OCI-LY7 (cell line): Measurements from ENCODE around the gene SF3A1. TPM values are rescaled to one million over a fixed set of nuclear protein-coding genes. Genes with fewer than 3 reads are reported as not detected.

Source experiments
- Bru-seq: library from RNA; stranded (reverse); fragments of 400-500 nt; gene quantifications from one replicate; lab custom pipeline; 2021; lab: Mats Ljungman, UMichigan
- BruChase-seq, 2 experiments: library from RNA; stranded (reverse); fragments of 400-500 nt; gene quantifications; one replicate each; lab custom pipeline; 2021; lab: Mats Ljungman, UMichigan
- BruUV-seq: library from RNA; stranded (reverse); fragments of 400-500 nt; replicated peaks from 2 replicates; lab custom pipeline; 2021; lab: Mats Ljungman, UMichigan
- CTCF ChIA-PET: fragments of 300-600 bp; sonication (Branson Sonifier 250); formaldehyde crosslinking; loops from one replicate; lab custom pipeline; 2022; ENCODE audit warnings: antibody characterized with exemption; ENCODE audit not compliant: unreplicated experiment; lab: Charles Lee
- POLR2A ChIA-PET: fragments of 300-600 bp; sonication (Branson Sonifier 250); formaldehyde crosslinking; loops from one replicate; lab custom pipeline; 2022; ENCODE audit warnings: antibody characterized with exemption; lab: Charles Lee
- DNase-seq: peaks from one replicate; pipeline ENCODE4 v3.0.0-alpha.2; 2015; ENCODE audit warnings: low spot score
- H2AFZ ChIP-seq: fragments of 200-600 bp; sonication (generic), shearing (Covaris generic); 2 replicates; pipeline ENCODE4 v1.6.1; 2014; ENCODE audit warnings: mild to moderate bottlenecking, antibody characterized with exemption, low read length, moderate library complexity
- H3K27ac ChIP-seq: fragments of 200-600 bp; sonication (generic); 2 replicates; pipeline ENCODE4 v1.5.1; 2014; ENCODE audit warnings: mixed run types, low read depth, mild to moderate bottlenecking, moderate library complexity, low read length, inconsistent platforms; ENCODE audit not compliant: poor library complexity, severe bottlenecking
- H3K36me3 ChIP-seq: fragments of 200-600 bp; sonication (generic); 2 replicates; pipeline ENCODE4 v1.6.1; 2014; ENCODE audit warnings: mild to moderate bottlenecking, antibody characterized with exemption, low read length, moderate library complexity, mixed read lengths; ENCODE audit not compliant: insufficient read depth
- H3K4me1 ChIP-seq: fragments of 200-600 bp; sonication (generic); 2 replicates; pipeline ENCODE4 v1.5.1; 2014; ENCODE audit warnings: mild to moderate bottlenecking, low read length; ENCODE audit not compliant: insufficient read depth, poor library complexity, severe bottlenecking
- H3K4me2 ChIP-seq: fragments of 200-600 bp; sonication (generic); 2 replicates; pipeline ENCODE4 v1.6.1; 2014; ENCODE audit warnings: mild to moderate bottlenecking, low read length
- H3K4me3 ChIP-seq: fragments of 200-600 bp; sonication (generic); 2 replicates; pipeline ENCODE4 v1.5.1; 2014; ENCODE audit warnings: mild to moderate bottlenecking, low read depth, low read length; ENCODE audit not compliant: poor library complexity, severe bottlenecking
- H3K79me2 ChIP-seq: fragments of 200-600 bp; sonication (generic); 2 replicates; pipeline ENCODE4 v1.6.1; 2016; ENCODE audit warnings: low read depth, mild to moderate bottlenecking, low read length, moderate library complexity, mixed read lengths; ENCODE audit not compliant: insufficient read depth
- H3K9me2 ChIP-seq: fragments of 200-600 bp; sonication (generic); 2 replicates; pipeline ENCODE4 v1.6.1; 2016; ENCODE audit warnings: mild to moderate bottlenecking, low read length, mixed read lengths; ENCODE audit not compliant: insufficient read depth
- H3K9me3 ChIP-seq: fragments of 200-600 bp; sonication (generic); 2 replicates; pipeline ENCODE4 v1.6.1; 2014; ENCODE audit warnings: mild to moderate bottlenecking, mixed run types, low read length, mixed read lengths
- H4K20me1 ChIP-seq: fragments of 200-600 bp; sonication (generic); 2 replicates; pipeline ENCODE4 v1.6.1; 2014; ENCODE audit warnings: mild to moderate bottlenecking, antibody characterized with exemption, low read length, moderate library complexity, mixed read lengths; ENCODE audit not compliant: insufficient read depth
- CTCF ChIP-seq: fragments of 200-600 bp; sonication (generic); conservative IDR thresholded peaks from 2 replicates; pipeline ENCODE4 v1.5.1; 2014; ENCODE audit warnings: mild to moderate bottlenecking, antibody characterized with exemption, low read length, moderate library complexity, mixed read lengths
- EZH2phosphoT487 ChIP-seq: fragments of 200-600 bp; sonication (generic); IDR thresholded peaks from 2 replicates; pipeline ENCODE4 v1.6.1; 2018; ENCODE audit warnings: low read depth, borderline replicate concordance, mild to moderate bottlenecking, mixed run types, antibody characterized with exemption, low read length, moderate library complexity, mixed read lengths
- intact Hi-C: fragments of 100-400 bp; cut with micrococcal nuclease; formaldehyde crosslinking; loops from one replicate; pipeline ENCODE4 v1.10.0; 2022; ENCODE audit not compliant: unreplicated experiment
- long read RNA-seq: library from polyadenylated mRNA; stranded (forward); transcript quantifications from one replicate; pipeline ENCODE4 v2.0.0, GENCODE V29; 2022
- total RNA-seq, 2 experiments: library from RNA; depleted of rRNA in 1 of 2; stranded (reverse); fragments of >200 nt in 1 of 2; shearing (Covaris generic) in 1 of 2; gene quantifications; 2 replicates each; pipeline ENCODE4 v1.2.3, GENCODE V29; 2014 to 2022

SF3A1 gene
- total RNA-seq (2014; rRNA removed; shearing (Covaris generic)) (44.9 and 71.8 TPM in 2 replicates), total RNA-seq (2022) (199 and 200 TPM in 2 replicates), Bru-seq, nascent RNA (percentile 77 among the genes with signal in this experiment), BruChase-seq, experiment 1, labeled RNA remaining after a 6-hour chase (percentile 84 among the genes with signal in this experiment), BruChase-seq, experiment 2, labeled RNA remaining after a 2-hour chase (percentile 86 among the genes with signal in this experiment)
- long read RNA-seq, full-length matches to known transcripts: 114 of 165 reads
- long read RNA-seq, partial matches to known transcripts: 43 of 165 reads
- long read RNA-seq, other reads (novel, unspliced or antisense): 8 of 165 reads

- Histone ChIP-seq H3K4me1 (peaks cover 23% of the 10 kb centered on the region), H3K4me3 (peak within 1 kb of the TSS; percentile 89), H4K20me1 (peaks cover 21% of the 10 kb centered on the region), H3K36me3 (peaks cover 26% of the 10 kb centered on the region), H3K79me2 (peaks cover 29% of the 10 kb centered on the region), H3K9me2 (no peaks in the 10 kb centered on the region), H3K4me2 (peak within 1 kb of the TSS; percentile 87), H3K27ac (peak within 1 kb of the TSS; percentile 62), H2AFZ (peak within 1 kb of the TSS; percentile 62), H3K9me3 (no peaks in the 10 kb centered on the region)
- no peak for TF ChIP-seq EZH2phosphoT487
- no peak for TF ChIP-seq CTCF
- no TSS peak for BruUV-seq
- ChIA-PET CTCF (interaction anchor here (1.0 kb wide), 1 partner anchor 70 kb away, joined by 3 read pairs; no protein-coding TSS in a partner anchor), POLR2A (interaction anchor here (0.5 to 1.5 kb wide), 4 partner anchors 29 to 1493 kb away, joined by 3 to 6 read pairs (median 4); partner anchors contain the start of genes RNF215 and TBC1D10A)
- DNase-seq: peak; percentile 93
- intact Hi-C loops: loop anchor here (1.0 kb wide), 2 partner anchors 31 to 69 kb away; partner anchors contain the start of gene RNF215
Observed at GRCh38 chr22:30356449-30357235, at the start of gene SF3A1, which contains the start of gene CCDC157. Gene SF3A1 (minus strand): TSS chr22:30356894. CDS start chr22:30356792, 102 bp downstream. Gene CCDC157 (plus strand): TSS chr22:30357007. CDS start chr22:30366001, 8,994 bp downstream.

GRCh38 chr22:30406400-30406799 is 49.7 kb upstream of the SF3A1 start:
- intact Hi-C loops: no loop called here
- Histone ChIP-seq H3K79me2 (no peaks in the 10 kb centered on the region), H3K4me2 (no peak overlapping the region), H3K9me2 (no peaks in the 10 kb centered on the region), H3K4me3 (no peak overlapping the region), H2AFZ (no peak overlapping the region), H3K4me1 (no peaks in the 10 kb centered on the region), H4K20me1 (no peaks in the 10 kb centered on the region), H3K27ac (no peak overlapping the region), H3K36me3 (no peaks in the 10 kb centered on the region), H3K9me3 (no peaks in the 10 kb centered on the region)
- ChIA-PET POLR2A (interaction anchor here (1.4 kb wide), 2 partner anchors 11 to 15 kb away, joined by 3 to 4 read pairs; no protein-coding TSS in a partner anchor), CTCF (no interaction called here)
- no peak for DNase-seq
- BruUV-seq: no TSS peak
- TF ChIP-seq EZH2phosphoT487 (no peak), CTCF (no peak)
